ENCODE measurements around the gene APEH. TPM values are rescaled to one million over a fixed set of nuclear protein-coding genes. Genes with fewer than 3 reads are reported as not detected.

APEH gene
- total RNA-seq, 1 donor from 2014 or later = 113 TPM

DNA sequence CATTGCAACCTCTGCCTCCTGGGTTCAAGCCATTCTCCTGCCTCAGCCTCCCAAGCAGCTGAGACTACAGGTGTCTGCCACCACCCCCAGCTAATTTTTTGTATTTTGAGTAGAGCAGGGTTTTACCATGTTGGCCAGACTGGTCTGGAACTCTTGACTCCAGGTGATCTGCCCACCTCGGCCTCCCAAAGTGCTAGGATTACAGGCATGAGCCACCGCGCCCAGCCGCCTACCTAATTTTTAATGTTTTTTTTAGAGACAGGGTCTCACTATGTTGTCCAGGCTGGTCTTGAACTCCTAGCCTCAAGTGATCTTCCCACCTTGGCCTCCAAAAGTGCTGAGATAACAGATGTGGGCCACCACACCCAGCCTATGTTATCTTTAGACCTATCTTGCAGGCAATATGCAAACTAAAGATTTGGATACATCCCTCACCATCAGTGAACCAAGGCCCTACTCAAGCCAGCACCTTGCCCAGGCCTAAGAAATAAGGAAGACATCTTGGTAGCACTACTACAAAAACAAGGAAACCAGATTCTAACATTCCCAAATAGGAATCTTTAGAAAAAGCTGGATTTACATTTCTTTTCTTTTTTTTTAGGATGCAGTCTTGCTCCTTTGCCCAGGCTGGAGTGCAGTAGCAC lies 55.9 kb downstream of the APEH start:
- ChIA-PET CTCF (no interaction called here), POLR2A (interaction anchor here (1.1 kb wide), 1 partner anchor 11 kb away, joined by 3 read pairs; no protein-coding TSS in a partner anchor)
- no peak overlapping the region for H3K27ac Mint-ChIP-seq
- intact Hi-C loops (cut with micrococcal nuclease) = no loop called here
- H3K4me3 Mint-ChIP-seq = no peak overlapping the region
- TF ChIP-seq, protein P1, sequence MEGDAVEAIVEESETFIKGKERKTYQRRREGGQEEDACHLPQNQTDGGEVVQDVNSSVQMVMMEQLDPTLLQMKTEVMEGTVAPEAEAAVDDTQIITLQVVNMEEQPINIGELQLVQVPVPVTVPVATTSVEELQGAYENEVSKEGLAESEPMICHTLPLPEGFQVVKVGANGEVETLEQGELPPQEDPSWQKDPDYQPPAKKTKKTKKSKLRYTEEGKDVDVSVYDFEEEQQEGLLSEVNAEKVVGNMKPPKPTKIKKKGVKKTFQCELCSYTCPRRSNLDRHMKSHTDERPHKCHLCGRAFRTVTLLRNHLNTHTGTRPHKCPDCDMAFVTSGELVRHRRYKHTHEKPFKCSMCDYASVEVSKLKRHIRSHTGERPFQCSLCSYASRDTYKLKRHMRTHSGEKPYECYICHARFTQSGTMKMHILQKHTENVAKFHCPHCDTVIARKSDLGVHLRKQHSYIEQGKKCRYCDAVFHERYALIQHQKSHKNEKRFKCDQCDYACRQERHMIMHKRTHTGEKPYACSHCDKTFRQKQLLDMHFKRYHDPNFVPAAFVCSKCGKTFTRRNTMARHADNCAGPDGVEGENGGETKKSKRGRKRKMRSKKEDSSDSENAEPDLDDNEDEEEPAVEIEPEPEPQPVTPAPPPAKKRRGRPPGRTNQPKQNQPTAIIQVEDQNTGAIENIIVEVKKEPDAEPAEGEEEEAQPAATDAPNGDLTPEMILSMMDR (IDR thresholded peaks at IDR 0.05) = no peak
- H3K4me1 Mint-ChIP-seq = peaks cover 23% of the 10 kb centered on the region
- no peak for ATAC-seq (ENCODE audit: low read depth)
- peaks cover 60% of the 10 kb centered on the region for H3K36me3 Mint-ChIP-seq (ENCODE audit: low read depth)
- no peaks in the 10 kb centered on the region for H3K27me3 Mint-ChIP-seq
- no peaks in the 10 kb centered on the region for H3K9me3 Mint-ChIP-seq
- no peak for DNase-seq

DNA sequence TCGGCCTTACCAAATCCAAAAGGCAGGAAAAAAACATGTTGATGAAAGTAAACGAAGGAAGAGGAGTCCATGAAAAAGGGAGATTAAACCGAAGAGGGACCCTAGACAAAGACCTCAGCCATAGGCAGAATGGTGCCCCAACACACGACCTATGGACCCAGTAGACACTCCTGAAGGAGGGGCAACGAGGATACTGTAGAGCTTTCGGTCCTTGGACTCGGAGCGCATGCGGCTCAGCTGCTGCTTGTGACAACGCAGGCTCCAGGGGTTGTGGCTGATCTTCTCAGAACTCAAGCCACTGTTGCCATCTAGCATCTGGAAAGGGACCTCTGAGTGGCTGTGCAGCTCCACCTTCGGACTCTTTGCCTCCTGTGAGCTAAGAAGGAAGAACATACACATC lies 58.4 kb downstream of the APEH start:
- ATAC-seq (ENCODE audit: low read depth) = no peak
- TF ChIP-seq, protein P1 (IDR thresholded peaks at IDR 0.05) = no peak
- H3K4me1 Mint-ChIP-seq = peaks cover under 1% of the 10 kb centered on the region
- intact Hi-C loops (cut with micrococcal nuclease) = no loop called here
- H3K4me3 Mint-ChIP-seq = no peak overlapping the region
- H3K9me3 Mint-ChIP-seq = no peaks in the 10 kb centered on the region
- ChIA-PET CTCF (no interaction called here), POLR2A (interaction anchor here (0.5 kb wide), 1 partner anchor 388 kb away, joined by 6 read pairs; no protein-coding TSS in a partner anchor)
- H3K27me3 Mint-ChIP-seq = no peaks in the 10 kb centered on the region
- H3K27ac Mint-ChIP-seq = no peak overlapping the region
- H3K36me3 Mint-ChIP-seq (ENCODE audit: low read depth) = peaks cover 67% of the 10 kb centered on the region
- DNase-seq = no peak

GRCh38 chr3:49733551-49733950 lies 59.4 kb downstream of the APEH start:
- H3K27me3 Mint-ChIP-seq = no peaks in the 10 kb centered on the region
- H3K4me3 Mint-ChIP-seq = no peak overlapping the region
- no peak for ATAC-seq (ENCODE audit: low read depth)
- ChIA-PET CTCF (no interaction called here), POLR2A (no interaction called here)
- H3K36me3 Mint-ChIP-seq (ENCODE audit: low read depth) = peaks cover 70% of the 10 kb centered on the region
- H3K4me1 Mint-ChIP-seq = no peaks in the 10 kb centered on the region
- DNase-seq = no peak
- intact Hi-C loops (cut with micrococcal nuclease) = no loop called here
- H3K9me3 Mint-ChIP-seq = no peaks in the 10 kb centered on the region
- no peak overlapping the region for H3K27ac Mint-ChIP-seq
- TF ChIP-seq, protein P1 (IDR thresholded peaks at IDR 0.05) = no peak

Other genes starting within 250 kb of the APEH start
- 14.4 and 18.0 TPM in 2 replicates for gene NICN1, start 245.0 kb upstream of the APEH start, total RNA-seq
- gene DAG1, start 204.1 kb upstream of the APEH start, total RNA-seq = 18.5 and 19.7 TPM in 2 replicates
- 0.15 and 0.69 TPM in 2 replicates for gene BSN, start 119.9 kb upstream of the APEH start, total RNA-seq
- gene MST1, start 15.1 kb downstream of the APEH start, total RNA-seq = 4.7 and 8.0 TPM in 2 replicates
- 35.1 and 51.4 TPM in 2 replicates for gene RNF123, start 15.2 kb downstream of the APEH start, total RNA-seq
- not detected in 2 replicates for gene AMIGO3, start 45.3 kb downstream of the APEH start, total RNA-seq
- gene GMPPB, start 49.6 kb downstream of the APEH start, total RNA-seq = 39.9 and 40.7 TPM in 2 replicates
- gene IP6K1, start 112.2 kb downstream of the APEH start, total RNA-seq = 44.3 and 47.6 TPM in 2 replicates
- not detected in 2 replicates for gene CDHR4, start 125.5 kb downstream of the APEH start, total RNA-seq
- gene INKA1, start 128.9 kb downstream of the APEH start, total RNA-seq = 9.4 and 10.0 TPM in 2 replicates
- gene UBA7, start 139.6 kb downstream of the APEH start, total RNA-seq = 216 and 237 TPM in 2 replicates
- gene TRAIP, start 182.2 kb downstream of the APEH start, total RNA-seq = 6.4 TPM in 2 replicates
- gene CAMKV, start 195.6 kb downstream of the APEH start, total RNA-seq = not detected in 2 replicates
- gene MST1R, start 229.5 kb downstream of the APEH start, total RNA-seq = 0.81 and 1.6 TPM in 2 replicates

Data from activated B cell treated with CpG ODN at 0.5 μM for 24 hours (primary cell).